OCI-LY7 (cell line): ENCODE results near the gene TAOK2. TPM values are rescaled to one million over a fixed set of nuclear protein-coding genes. Genes with fewer than 3 reads are reported as not detected.

Source experiments
- BruUV-seq: library from RNA; stranded (reverse); fragments of 400-500 nt; replicated peaks from 2 replicates; lab custom pipeline; 2021; lab: Mats Ljungman, UMichigan
- CTCF ChIA-PET: fragments of 300-600 bp; sonication (Branson Sonifier 250); formaldehyde crosslinking; loops from one replicate; lab custom pipeline; 2022; ENCODE audit warnings: antibody characterized with exemption; ENCODE audit not compliant: unreplicated experiment; lab: Charles Lee
- POLR2A ChIA-PET: fragments of 300-600 bp; sonication (Branson Sonifier 250); formaldehyde crosslinking; loops from one replicate; lab custom pipeline; 2022; ENCODE audit warnings: antibody characterized with exemption; lab: Charles Lee
- DNase-seq: peaks from one replicate; pipeline ENCODE4 v3.0.0-alpha.2; 2015; ENCODE audit warnings: low spot score
- H2AFZ ChIP-seq: fragments of 200-600 bp; sonication (generic), shearing (Covaris generic); 2 replicates; pipeline ENCODE4 v1.6.1; 2014; ENCODE audit warnings: mild to moderate bottlenecking, antibody characterized with exemption, low read length, moderate library complexity
- H3K27ac ChIP-seq: fragments of 200-600 bp; sonication (generic); 2 replicates; pipeline ENCODE4 v1.5.1; 2014; ENCODE audit warnings: mixed run types, low read depth, mild to moderate bottlenecking, moderate library complexity, low read length, inconsistent platforms; ENCODE audit not compliant: poor library complexity, severe bottlenecking
- H3K36me3 ChIP-seq: fragments of 200-600 bp; sonication (generic); 2 replicates; pipeline ENCODE4 v1.6.1; 2014; ENCODE audit warnings: mild to moderate bottlenecking, antibody characterized with exemption, low read length, moderate library complexity, mixed read lengths; ENCODE audit not compliant: insufficient read depth
- H3K4me1 ChIP-seq: fragments of 200-600 bp; sonication (generic); 2 replicates; pipeline ENCODE4 v1.5.1; 2014; ENCODE audit warnings: mild to moderate bottlenecking, low read length; ENCODE audit not compliant: insufficient read depth, poor library complexity, severe bottlenecking
- H3K4me2 ChIP-seq: fragments of 200-600 bp; sonication (generic); 2 replicates; pipeline ENCODE4 v1.6.1; 2014; ENCODE audit warnings: mild to moderate bottlenecking, low read length
- H3K4me3 ChIP-seq: fragments of 200-600 bp; sonication (generic); 2 replicates; pipeline ENCODE4 v1.5.1; 2014; ENCODE audit warnings: mild to moderate bottlenecking, low read depth, low read length; ENCODE audit not compliant: poor library complexity, severe bottlenecking
- H3K79me2 ChIP-seq: fragments of 200-600 bp; sonication (generic); 2 replicates; pipeline ENCODE4 v1.6.1; 2016; ENCODE audit warnings: low read depth, mild to moderate bottlenecking, low read length, moderate library complexity, mixed read lengths; ENCODE audit not compliant: insufficient read depth
- H3K9me2 ChIP-seq: fragments of 200-600 bp; sonication (generic); 2 replicates; pipeline ENCODE4 v1.6.1; 2016; ENCODE audit warnings: mild to moderate bottlenecking, low read length, mixed read lengths; ENCODE audit not compliant: insufficient read depth
- H3K9me3 ChIP-seq: fragments of 200-600 bp; sonication (generic); 2 replicates; pipeline ENCODE4 v1.6.1; 2014; ENCODE audit warnings: mild to moderate bottlenecking, mixed run types, low read length, mixed read lengths
- H4K20me1 ChIP-seq: fragments of 200-600 bp; sonication (generic); 2 replicates; pipeline ENCODE4 v1.6.1; 2014; ENCODE audit warnings: mild to moderate bottlenecking, antibody characterized with exemption, low read length, moderate library complexity, mixed read lengths; ENCODE audit not compliant: insufficient read depth
- CTCF ChIP-seq: fragments of 200-600 bp; sonication (generic); conservative IDR thresholded peaks from 2 replicates; pipeline ENCODE4 v1.5.1; 2014; ENCODE audit warnings: mild to moderate bottlenecking, antibody characterized with exemption, low read length, moderate library complexity, mixed read lengths
- EZH2phosphoT487 ChIP-seq: fragments of 200-600 bp; sonication (generic); IDR thresholded peaks from 2 replicates; pipeline ENCODE4 v1.6.1; 2018; ENCODE audit warnings: low read depth, borderline replicate concordance, mild to moderate bottlenecking, mixed run types, antibody characterized with exemption, low read length, moderate library complexity, mixed read lengths
- intact Hi-C: fragments of 100-400 bp; cut with micrococcal nuclease; formaldehyde crosslinking; loops from one replicate; pipeline ENCODE4 v1.10.0; 2022; ENCODE audit not compliant: unreplicated experiment
- total RNA-seq, 2 experiments: library from RNA; depleted of rRNA in 1 of 2; stranded (reverse); fragments of >200 nt in 1 of 2; shearing (Covaris generic) in 1 of 2; gene quantifications; 2 replicates each; pipeline ENCODE4 v1.2.3, GENCODE V29; 2014 to 2022

TAOK2 gene
- total RNA-seq, 2 experiments from 2014 or later, result 31.7 to 45.0 TPM

- Histone ChIP-seq H3K79me2 (peaks cover 34% of the 10 kb centered on the region), H4K20me1 (0 out of 2 replicates have a peak, but pooled peaks cover 12% of the 10 kb centered on the region), H3K9me2 (no peaks in the 10 kb centered on the region), H3K4me3 (no peak overlapping the region), H3K27ac (no peak overlapping the region), H3K36me3 (peaks cover 63% of the 10 kb centered on the region), H3K4me1 (peaks cover 26% of the 10 kb centered on the region), H3K9me3 (no peaks in the 10 kb centered on the region), H2AFZ (no peak overlapping the region), H3K4me2 (no peak overlapping the region)
- TF ChIP-seq EZH2phosphoT487, result no peak
- no peak for TF ChIP-seq CTCF
- no TSS peak for BruUV-seq
- ChIA-PET POLR2A (interaction anchor here (1.1 kb wide), 1 partner anchor 16 kb away, joined by 4 read pairs; the partner anchor contains the start of gene HIRIP3), CTCF (no interaction called here)
- DNase-seq, result no peak
- intact Hi-C loops, result no loop called here
Observed at GRCh38 chr16:29978564-29979270, 5.0 kb downstream of the TAOK2 start.

GRCh38 chr16:29982560-29983419 is 9.1 kb downstream of the TAOK2 start:
- CTCF ChIA-PET, result no interaction called here
- DNase-seq, result no peak
- Histone ChIP-seq H3K27ac (no peak overlapping the region), H3K4me1 (no peaks in the 10 kb centered on the region), H2AFZ (no peak overlapping the region), H3K9me3 (no peaks in the 10 kb centered on the region), H3K9me2 (no peaks in the 10 kb centered on the region), H3K4me2 (no peak overlapping the region), H4K20me1 (no peaks in the 10 kb centered on the region), H3K36me3 (peaks cover 100% of the 10 kb centered on the region), H3K4me3 (no peak overlapping the region), H3K79me2 (no peaks in the 10 kb centered on the region)
- intact Hi-C loops, result no loop called here
- TF ChIP-seq CTCF (no peak), EZH2phosphoT487 (no peak)
- POLR2A ChIA-PET, result interaction anchor here (1.1 kb wide), 2 partner anchors 10 to 164 kb away, joined by 4 to 7 read pairs; partner anchors contain the start of gene TAOK2
- no TSS peak for BruUV-seq
